ENCODE measurements around the gene PNPLA8. TPM values are rescaled to one million over a fixed set of nuclear protein-coding genes. Genes with fewer than 3 reads are reported as not detected.

PNPLA8 gene
- total RNA-seq, 1 donor from 2014 or later = 33.4 TPM

DNA sequence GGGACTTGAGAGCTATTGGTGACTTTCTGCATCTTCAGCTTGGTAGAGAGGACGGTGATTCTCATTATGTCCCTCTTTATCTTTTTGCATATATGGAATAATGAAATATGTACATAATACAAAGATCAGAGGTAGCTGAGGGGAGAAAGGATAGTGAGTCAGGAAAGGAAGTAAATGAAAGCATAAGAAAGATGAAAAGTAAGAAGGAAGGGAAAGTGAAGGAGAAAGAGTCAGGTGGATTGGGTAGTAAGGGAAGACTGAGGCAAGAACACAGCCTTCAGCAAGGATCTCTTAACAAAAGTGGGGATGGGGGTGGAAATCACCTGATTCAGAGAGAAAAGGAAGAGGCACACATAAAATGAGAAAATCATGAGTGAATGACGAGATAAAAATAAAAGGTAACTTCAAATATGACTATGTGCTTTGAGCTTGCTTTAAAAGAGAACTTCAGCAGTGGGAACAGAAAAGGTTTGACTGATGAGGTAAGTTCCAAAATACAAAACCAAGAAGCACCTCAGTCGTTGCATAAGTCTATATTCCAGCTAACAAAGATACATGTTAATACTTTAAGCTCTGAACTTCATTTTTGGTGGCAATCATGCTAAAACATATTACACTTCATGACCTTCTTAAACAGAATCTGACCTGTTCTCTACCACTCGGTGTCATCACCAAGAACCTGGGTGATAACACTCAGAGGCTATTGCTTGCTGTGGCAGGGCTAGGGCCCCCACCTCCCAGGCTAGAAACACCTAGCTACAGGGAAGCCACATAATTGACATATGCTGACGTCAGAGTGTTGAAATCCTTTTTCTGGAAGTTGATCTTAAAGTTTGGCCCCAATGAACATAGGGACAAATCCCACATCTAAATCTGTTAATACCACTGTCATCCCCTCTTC is 102.6 kb downstream of the PNPLA8 start:
- no peaks in the 10 kb centered on the region for H3K36me3 ChIP-seq
- Mint-ChIP-seq H3K4me3 (no peak overlapping the region), H3K4me1 (peaks cover 19% of the 10 kb centered on the region), H3K27me3 (ENCODE audit: insufficient read depth, low read depth) (peaks cover 5% of the 10 kb centered on the region), H3K27ac (no peak overlapping the region), H3K9me3 (no peaks in the 10 kb centered on the region), H3K36me3 (no peaks in the 10 kb centered on the region)
- H4K20me1 ChIP-seq (ENCODE audit: low read depth) = no peaks in the 10 kb centered on the region
- H3K4me1 ChIP-seq = peaks cover 29% of the 10 kb centered on the region
- no peaks in the 10 kb centered on the region for H3K27me3 ChIP-seq
- TF ChIP-seq EZH2phosphoT487 (IDR thresholded peaks at IDR 0.05) (no peak), EZH2 (IDR thresholded peaks at IDR 0.05) (no peak)
- TF ChIP-seq, protein P1, sequence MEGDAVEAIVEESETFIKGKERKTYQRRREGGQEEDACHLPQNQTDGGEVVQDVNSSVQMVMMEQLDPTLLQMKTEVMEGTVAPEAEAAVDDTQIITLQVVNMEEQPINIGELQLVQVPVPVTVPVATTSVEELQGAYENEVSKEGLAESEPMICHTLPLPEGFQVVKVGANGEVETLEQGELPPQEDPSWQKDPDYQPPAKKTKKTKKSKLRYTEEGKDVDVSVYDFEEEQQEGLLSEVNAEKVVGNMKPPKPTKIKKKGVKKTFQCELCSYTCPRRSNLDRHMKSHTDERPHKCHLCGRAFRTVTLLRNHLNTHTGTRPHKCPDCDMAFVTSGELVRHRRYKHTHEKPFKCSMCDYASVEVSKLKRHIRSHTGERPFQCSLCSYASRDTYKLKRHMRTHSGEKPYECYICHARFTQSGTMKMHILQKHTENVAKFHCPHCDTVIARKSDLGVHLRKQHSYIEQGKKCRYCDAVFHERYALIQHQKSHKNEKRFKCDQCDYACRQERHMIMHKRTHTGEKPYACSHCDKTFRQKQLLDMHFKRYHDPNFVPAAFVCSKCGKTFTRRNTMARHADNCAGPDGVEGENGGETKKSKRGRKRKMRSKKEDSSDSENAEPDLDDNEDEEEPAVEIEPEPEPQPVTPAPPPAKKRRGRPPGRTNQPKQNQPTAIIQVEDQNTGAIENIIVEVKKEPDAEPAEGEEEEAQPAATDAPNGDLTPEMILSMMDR (IDR thresholded peaks at IDR 0.05) = no peak
- no peak overlapping the region for H3K4me3 ChIP-seq
- H3K9ac ChIP-seq = no peak overlapping the region
- no peak for DNase-seq (ENCODE audit: low spot score)
- H3K27ac ChIP-seq = no peak overlapping the region
- H2AFZ ChIP-seq (replicated peaks) = no peak overlapping the region
- no peak overlapping the region for H3K4me2 ChIP-seq
- no peaks in the 10 kb centered on the region for H3K9me3 ChIP-seq (ENCODE audit: low read depth)
- no peaks in the 10 kb centered on the region for H3K79me2 ChIP-seq (ENCODE audit: low read depth)
- H3F3A ChIP-seq (ENCODE audit: low read depth) = no peaks in the 10 kb centered on the region

DNA sequence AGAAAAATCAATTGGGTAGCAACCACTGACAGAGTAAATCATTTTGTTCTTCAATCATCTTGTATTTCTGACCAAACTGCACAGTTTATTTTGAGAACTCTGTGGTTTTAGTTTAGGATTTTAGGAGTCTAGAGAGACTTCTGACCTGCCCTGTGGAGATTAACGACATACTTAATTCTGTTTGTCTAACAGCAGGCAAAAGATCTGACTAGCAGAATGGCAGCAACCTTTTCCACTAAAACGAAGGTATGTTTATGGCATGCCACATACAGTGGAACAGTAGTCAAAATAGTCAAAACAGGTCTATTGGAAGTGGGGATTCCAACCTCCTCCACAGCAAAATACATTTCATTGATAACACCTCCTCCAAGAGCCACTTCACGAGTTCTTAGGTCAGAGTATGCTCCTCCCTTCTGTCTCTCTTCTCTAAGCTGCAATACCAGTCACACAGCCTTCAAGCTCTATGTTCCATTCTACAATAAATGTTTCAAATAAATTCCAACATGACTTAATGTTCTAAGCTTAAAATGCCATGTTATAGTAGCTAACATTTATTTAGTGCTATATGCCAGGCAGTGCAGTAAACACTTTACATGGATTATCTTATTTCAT is 104.1 kb downstream of the PNPLA8 start:
- Histone ChIP-seq H2AFZ (replicated peaks) (no peak overlapping the region), H3K4me1 (peaks cover 15% of the 10 kb centered on the region), H3K27me3 (no peaks in the 10 kb centered on the region), H3K9me3 (ENCODE audit: low read depth) (no peaks in the 10 kb centered on the region), H3K4me3 (no peak overlapping the region), H3K9ac (no peak overlapping the region), H3F3A (ENCODE audit: low read depth) (no peaks in the 10 kb centered on the region), H3K79me2 (ENCODE audit: low read depth) (no peaks in the 10 kb centered on the region), H4K20me1 (ENCODE audit: low read depth) (no peaks in the 10 kb centered on the region), H3K36me3 (no peaks in the 10 kb centered on the region), H3K4me2 (no peak overlapping the region), H3K27ac (no peak overlapping the region)
- Mint-ChIP-seq H3K36me3 (no peaks in the 10 kb centered on the region), H3K4me3 (no peak overlapping the region), H3K27me3 (ENCODE audit: insufficient read depth, low read depth) (peaks cover 2% of the 10 kb centered on the region), H3K27ac (no peak overlapping the region), H3K9me3 (no peaks in the 10 kb centered on the region), H3K4me1 (peaks cover 19% of the 10 kb centered on the region)
- TF ChIP-seq EZH2phosphoT487 (IDR thresholded peaks at IDR 0.05) (no peak), EZH2 (IDR thresholded peaks at IDR 0.05) (no peak)
- TF ChIP-seq, protein P1 (IDR thresholded peaks at IDR 0.05) = no peak
- DNase-seq (ENCODE audit: low spot score) = no peak

Other genes starting within 250 kb of the PNPLA8 start
- 37.2 and 104 TPM in 2 replicates for gene NRCAM, start 69.7 kb downstream of the PNPLA8 start, total RNA-seq (ENCODE audit: low replicate concordance)
- 34.7 and 55.6 TPM in 2 replicates for gene THAP5, start 43.6 kb upstream of the PNPLA8 start, total RNA-seq (ENCODE audit: low replicate concordance)
- 22.1 and 26.6 TPM in 2 replicates for gene DNAJB9, start 43.7 kb upstream of the PNPLA8 start, total RNA-seq (ENCODE audit: low replicate concordance)

All from neural progenitor cell (in vitro differentiated cells).